ENCODE data around the gene OR9K2. TPM values are rescaled to one million over a fixed set of nuclear protein-coding genes. Genes with fewer than 3 reads are reported as not detected.
"Not testable (repeated sequence)": the region's sequence is repeated elsewhere in the genome, so short reads cannot be mapped to it uniquely, and the experiment has no call there.

Gene OR9K2
- polyA plus RNA-seq (ENCODE audit: insufficient read length in 4 of 4) = not detected

GRCh38 chr12:55126106-55126505 lies at the start of gene OR9K2:
OR9K2 (plus strand) TSS chr12:55126406; CDS start chr12:55129835, 3,429 bp downstream.
- no peak for DNase-seq (ENCODE audit: low read depth in 4 of 4, low spot score in 2 of 4)

GRCh38 chr12:55092579-55092978 lies 33.6 kb upstream of the OR9K2 start:
- DNase-seq (ENCODE audit: low read depth in 4 of 4, low spot score in 2 of 4) = no peak

GRCh38 chr12:55112378-55112875 lies 13.8 kb upstream of the OR9K2 start:
- DNase-seq (ENCODE audit: low read depth in 4 of 4, low spot score in 2 of 4) = no peak

- no peak for DNase-seq (ENCODE audit: low read depth in 4 of 4, low spot score in 2 of 4)
Measured at GRCh38 chr12:55116152-55116551, 10.1 kb upstream of the OR9K2 start.

- DNase-seq (ENCODE audit: low read depth in 4 of 4, low spot score in 2 of 4) = no peak
Measured at GRCh38 chr12:55132816-55133215, 6.6 kb downstream of the OR9K2 start.

GRCh38 chr12:55142669-55143565 lies 16.7 kb downstream of the OR9K2 start:
- peak in 3 of 4 donors; percentile 8 to 52 (median 13) for DNase-seq (ENCODE audit: low read depth in 4 of 4, low spot score in 2 of 4)

GRCh38 chr12:55143566-55143870 lies 17.3 kb downstream of the OR9K2 start:
- DNase-seq (ENCODE audit: low read depth in 4 of 4, low spot score in 2 of 4) = no peak

- not testable (repeated sequence) for DNase-seq (ENCODE audit: low read depth in 4 of 4, low spot score in 2 of 4)
Measured at GRCh38 chr12:55167010-55167640, 40.9 kb downstream of the OR9K2 start.

- DNase-seq (ENCODE audit: low read depth in 4 of 4, low spot score in 2 of 4) = no peak
Measured at GRCh38 chr12:55171445-55171844, 45.2 kb downstream of the OR9K2 start.

- not testable (repeated sequence) for DNase-seq (ENCODE audit: low read depth in 4 of 4, low spot score in 2 of 4)
Measured at GRCh38 chr12:55171846-55172245, 45.6 kb downstream of the OR9K2 start.

GRCh38 chr12:55172686-55173085 lies 46.5 kb downstream of the OR9K2 start:
- DNase-seq (ENCODE audit: low read depth in 4 of 4, low spot score in 2 of 4) = no peak

- DNase-seq (ENCODE audit: low read depth in 4 of 4, low spot score in 2 of 4) = no peak
Measured at GRCh38 chr12:55173456-55173855, 47.2 kb downstream of the OR9K2 start.

Other genes with a start within 250 kb of the OR9K2 start
- under 1 TPM; 0.24 to 0.97 (median 0.37) TPM for gene TESPA1, start 141.6 kb upstream of the OR9K2 start, polyA plus RNA-seq (ENCODE audit: insufficient read length in 4 of 4)
- not detected for gene NEUROD4, start 106.4 kb upstream of the OR9K2 start, polyA plus RNA-seq (ENCODE audit: insufficient read length in 4 of 4)
- gene OR10A7, start 94.6 kb downstream of the OR9K2 start, polyA plus RNA-seq (ENCODE audit: insufficient read length in 4 of 4) = not detected
- gene OR6C74, start 118.2 kb downstream of the OR9K2 start, polyA plus RNA-seq (ENCODE audit: insufficient read length in 4 of 4) = not detected
- under 1 TPM in 1 of 4 donors, not detected in 3; 0.13 TPM for gene OR6C6, start 170.2 kb downstream of the OR9K2 start, polyA plus RNA-seq (ENCODE audit: insufficient read length in 4 of 4)
- gene OR6C1, start 187.9 kb downstream of the OR9K2 start, polyA plus RNA-seq (ENCODE audit: insufficient read length in 4 of 4) = not detected
- not detected for gene OR6C3, start 204.3 kb downstream of the OR9K2 start, polyA plus RNA-seq (ENCODE audit: insufficient read length in 4 of 4)
- under 1 TPM in 1 of 4 donors, not detected in 3; 0.09 TPM for gene OR6C75, start 236.6 kb downstream of the OR9K2 start, polyA plus RNA-seq (ENCODE audit: insufficient read length in 4 of 4)

Measured in left renal cortex interstitium (tissue), 4 donors.